Skeletal muscle tissue (tissue), 4 donors: ENCODE measurements around the gene ZNF133. TPM values are rescaled to one million over a fixed set of nuclear protein-coding genes. Genes with fewer than 3 reads are reported as not detected.

Source experiments
- H3K27ac ChIP-seq: one replicate; pipeline ENCODE4 v1.7.0; 2013; ENCODE audit warnings: mild to moderate bottlenecking, low read depth, low read length, inconsistent platforms
- H3K27me3 ChIP-seq, 3 donors: one replicate each; pipeline ENCODE4 v1.7.0; 2013; ENCODE audit warnings: low read length in 3 of 3; ENCODE audit not compliant: control insufficient read depth in 3 of 3, insufficient read depth in 3 of 3
- H3K36me3 ChIP-seq, 3 donors: one replicate each; pipeline ENCODE4 v1.7.0; 2013; ENCODE audit warnings: low read length in 3 of 3; ENCODE audit not compliant: control insufficient read depth in 3 of 3, insufficient read depth in 3 of 3
- H3K4me1 ChIP-seq, 3 donors: one replicate each; pipeline ENCODE4 v1.7.0; 2013; ENCODE audit warnings: low read length in 3 of 3, mild to moderate bottlenecking in 3 of 3; ENCODE audit not compliant: control insufficient read depth in 3 of 3, insufficient read depth in 3 of 3
- H3K4me3 ChIP-seq, 3 donors: one replicate each; pipeline ENCODE4 v1.7.0; 2013; ENCODE audit warnings: low read length in 3 of 3
- H3K9ac ChIP-seq, 3 donors: one replicate each; pipeline ENCODE4 v1.7.0; 2013; ENCODE audit warnings: low read length in 3 of 3, mild to moderate bottlenecking in 3 of 3, moderate library complexity in 2 of 3, low read depth in 1 of 3
- H3K9me3 ChIP-seq, 3 donors: one replicate each; pipeline ENCODE4 v1.7.0; 2013; ENCODE audit warnings: low read length in 3 of 3; ENCODE audit not compliant: control insufficient read depth in 3 of 3
- total RNA-seq: library from RNA; depleted of rRNA; stranded (reverse); fragments of >200 nt; gene quantifications from one replicate; pipeline ENCODE4 v1.2.3, GENCODE V29; 2014
- donor health status: Osteomylitis.

The ZNF133 gene
- total RNA-seq, 1 donor from 2014 or later, result 16.7 TPM

GRCh38 chr20:18276821-18277220 lies 11.5 kb upstream of the ZNF133 start:
- H3K4me1 ChIP-seq, result no peaks in the 10 kb centered on the region
- H3K9me3 ChIP-seq, result no peaks in the 10 kb centered on the region
- no peaks in the 10 kb centered on the region for H3K36me3 ChIP-seq
- no peak overlapping the region for H3K27ac ChIP-seq
- peaks cover 8 to 14% (median 12%) of the 10 kb centered on the region in 3 donors for H3K27me3 ChIP-seq
- peak overlapping the region in 1 of 3 donors; percentile 41 for H3K4me3 ChIP-seq
- H3K9ac ChIP-seq, result no peak overlapping the region

GRCh38 chr20:18279242-18279641 lies 9.1 kb upstream of the ZNF133 start:
- no peaks in the 10 kb centered on the region for H3K36me3 ChIP-seq
- peaks cover 0 to 4% (median 3%) of the 10 kb centered on the region in 3 donors for H3K9me3 ChIP-seq
- H3K9ac ChIP-seq, result no peak overlapping the region
- H3K27me3 ChIP-seq, result peaks cover 8 to 14% (median 12%) of the 10 kb centered on the region in 3 donors
- H3K27ac ChIP-seq, result no peak overlapping the region
- H3K4me1 ChIP-seq, result no peaks in the 10 kb centered on the region
- H3K4me3 ChIP-seq, result no peak overlapping the region

- Histone ChIP-seq H3K9ac (no peak overlapping the region), H3K36me3 (no peaks in the 10 kb centered on the region), H3K4me1 (peaks cover 13 to 18% (median 16%) of the 10 kb centered on the region in 3 donors), H3K27ac (no peak overlapping the region), H3K9me3 (peaks cover 7 to 22% (median 9%) of the 10 kb centered on the region in 3 donors), H3K4me3 (no peak overlapping the region), H3K27me3 (peaks cover 4 to 5% (median 4%) of the 10 kb centered on the region in 3 donors)
These were observed 3.4 kb upstream of the ZNF133 start for GRCh38 chr20:18284805-18285533.

- Histone ChIP-seq H3K4me3 (peak overlapping the region; percentile 94 to 98 (median 97)), H3K27me3 (no peaks in the 10 kb centered on the region), H3K9me3 (peaks cover 7 to 22% (median 9%) of the 10 kb centered on the region in 3 donors), H3K27ac (peak overlapping the region; percentile 97), H3K36me3 (peaks cover 0 to 8% (median 6%) of the 10 kb centered on the region in 3 donors), H3K4me1 (peaks cover 13 to 19% (median 16%) of the 10 kb centered on the region in 3 donors), H3K9ac (peak overlapping the region; percentile 92 to 99 (median 98))
These were observed 797 bp upstream of the ZNF133 start for GRCh38 chr20:18287546-18287914.

- H3K9ac ChIP-seq, result peak overlapping the region; percentile 92 to 99 (median 98)
- peak overlapping the region; percentile 97 for H3K27ac ChIP-seq
- H3K27me3 ChIP-seq, result no peaks in the 10 kb centered on the region
- peaks cover 7 to 22% (median 9%) of the 10 kb centered on the region in 3 donors for H3K9me3 ChIP-seq
- peaks cover 16 to 27% (median 16%) of the 10 kb centered on the region in 3 donors for H3K4me1 ChIP-seq
- peaks cover 0 to 10% (median 8%) of the 10 kb centered on the region in 3 donors for H3K36me3 ChIP-seq
- H3K4me3 ChIP-seq, result peak overlapping the region; percentile 94 to 98 (median 97)
These were observed 481 bp downstream of the ZNF133 start for GRCh38 chr20:18288749-18289267.

GRCh38 chr20:18289306-18289705 lies 979 bp downstream of the ZNF133 start:
- Histone ChIP-seq H3K36me3 (peaks cover 0 to 10% (median 8%) of the 10 kb centered on the region in 3 donors), H3K9me3 (peaks cover 3 to 19% (median 9%) of the 10 kb centered on the region in 3 donors), H3K9ac (peak overlapping the region; percentile 92 to 99 (median 98)), H3K4me1 (peaks cover 16 to 27% (median 16%) of the 10 kb centered on the region in 3 donors), H3K27me3 (no peaks in the 10 kb centered on the region), H3K27ac (no peak overlapping the region), H3K4me3 (peak overlapping the region; percentile 94 to 98 (median 97))

- H3K36me3 ChIP-seq, result peaks cover 0 to 5% (median 2%) of the 10 kb centered on the region in 3 donors
- H3K4me3 ChIP-seq, result no peak overlapping the region
- no peaks in the 10 kb centered on the region for H3K9me3 ChIP-seq
- no peak overlapping the region for H3K9ac ChIP-seq
- H3K27me3 ChIP-seq, result no peaks in the 10 kb centered on the region
- H3K4me1 ChIP-seq, result no peaks in the 10 kb centered on the region
- H3K27ac ChIP-seq, result no peak overlapping the region
These were observed 11.0 kb downstream of the ZNF133 start for GRCh38 chr20:18299364-18299763.

GRCh38 chr20:18304618-18305017 lies 16.3 kb downstream of the ZNF133 start:
- Histone ChIP-seq H3K27me3 (no peaks in the 10 kb centered on the region), H3K4me1 (no peaks in the 10 kb centered on the region), H3K9ac (no peak overlapping the region), H3K36me3 (peaks cover 5 to 27% (median 13%) of the 10 kb centered on the region in 3 donors), H3K4me3 (no peak overlapping the region), H3K9me3 (no peaks in the 10 kb centered on the region), H3K27ac (no peak overlapping the region)

GRCh38 chr20:18307301-18307700 lies 19.0 kb downstream of the ZNF133 start:
- H3K4me3 ChIP-seq, result no peak overlapping the region
- H3K9me3 ChIP-seq, result no peaks in the 10 kb centered on the region
- no peaks in the 10 kb centered on the region for H3K27me3 ChIP-seq
- H3K36me3 ChIP-seq, result peaks cover 5 to 27% (median 13%) of the 10 kb centered on the region in 3 donors
- H3K4me1 ChIP-seq, result peaks cover 1 to 6% (median 2%) of the 10 kb centered on the region in 3 donors
- H3K27ac ChIP-seq, result no peak overlapping the region
- H3K9ac ChIP-seq, result no peak overlapping the region

GRCh38 chr20:18310051-18310450 lies 21.7 kb downstream of the ZNF133 start:
- Histone ChIP-seq H3K27ac (no peak overlapping the region), H3K9ac (no peak overlapping the region), H3K36me3 (peaks cover 5 to 30% (median 18%) of the 10 kb centered on the region in 3 donors), H3K4me3 (no peak overlapping the region), H3K9me3 (no peaks in the 10 kb centered on the region), H3K4me1 (peaks cover 8 to 15% (median 10%) of the 10 kb centered on the region in 3 donors), H3K27me3 (no peaks in the 10 kb centered on the region)
